OCI-LY1 (cell line): ENCODE results near the gene GSK3B.

ENCODE experiments used
- H2AFZ ChIP-seq: fragments of 200-600 bp; sonication (generic), shearing (Covaris generic); 2 replicates; pipeline ENCODE4 v1.6.0; 2014; ENCODE audit warnings: antibody characterized with exemption, mild to moderate bottlenecking, low read length
- H3F3A ChIP-seq: fragments of 200-600 bp; sonication (generic), shearing (Covaris generic); 2 replicates; pipeline ENCODE4 v1.6.0; 2014; ENCODE audit warnings: mild to moderate bottlenecking, antibody characterized with exemption, low read length, moderate library complexity; ENCODE audit not compliant: insufficient read depth
- H3K27ac ChIP-seq: fragments of 200-600 bp; sonication (generic); 2 replicates; pipeline ENCODE4 v1.5.1; 2014; ENCODE audit warnings: low read length, mixed run types, mild to moderate bottlenecking, low read depth; ENCODE audit not compliant: poor library complexity, severe bottlenecking
- H3K27me3 ChIP-seq: fragments of 200-600 bp; sonication (generic); 2 replicates; pipeline ENCODE4 v1.6.0; 2014; ENCODE audit warnings: antibody characterized with exemption, mild to moderate bottlenecking, low read length, moderate library complexity; ENCODE audit not compliant: insufficient read depth
- H3K36me3 ChIP-seq: fragments of 200-600 bp; sonication (generic); 2 replicates; pipeline ENCODE4 v1.6.1; 2014; ENCODE audit warnings: mild to moderate bottlenecking, antibody characterized with exemption, low read length, moderate library complexity, mixed read lengths; ENCODE audit not compliant: insufficient read depth
- H3K4me1 ChIP-seq: fragments of 200-600 bp; sonication (generic); 2 replicates; pipeline ENCODE4 v1.5.1; 2014; ENCODE audit warnings: mild to moderate bottlenecking, low read length, moderate library complexity; ENCODE audit not compliant: insufficient read depth, severe bottlenecking
- H3K4me2 ChIP-seq: fragments of 200-600 bp; sonication (generic), shearing (Covaris generic); 2 replicates; pipeline ENCODE4 v1.6.1; 2014; ENCODE audit warnings: low read length
- H3K4me3 ChIP-seq: fragments of 200-600 bp; sonication (generic); 2 replicates; pipeline ENCODE4 v1.5.1; 2014; ENCODE audit warnings: low read length, low read depth, mild to moderate bottlenecking, mixed read lengths; ENCODE audit not compliant: poor library complexity, severe bottlenecking
- H3K79me2 ChIP-seq: fragments of 200-600 bp; shearing (Covaris generic); 2 replicates; pipeline ENCODE4 v1.6.1; 2016; ENCODE audit warnings: mixed run types, low read length, mixed read lengths; ENCODE audit not compliant: insufficient read depth
- H3K9ac ChIP-seq: fragments of 200-600 bp; sonication (generic), shearing (Covaris generic); 2 replicates; pipeline ENCODE4 v1.6.1; 2014; ENCODE audit warnings: mild to moderate bottlenecking, low read length, mixed read lengths
- H3K9me2 ChIP-seq: fragments of 200-600 bp; sonication (generic), shearing (Covaris generic); 2 replicates; pipeline ENCODE4 v1.6.1; 2014; ENCODE audit warnings: low read depth, mild to moderate bottlenecking, low read length, mixed read lengths
- H3K9me3 ChIP-seq: fragments of 200-600 bp; shearing (Covaris generic); 2 replicates; pipeline ENCODE4 v1.6.1; 2014; ENCODE audit warnings: low read length, mixed read lengths
- H4K20me1 ChIP-seq: fragments of 200-600 bp; sonication (generic), shearing (Covaris generic); 2 replicates; pipeline ENCODE4 v1.6.0; 2016; ENCODE audit warnings: mild to moderate bottlenecking, low read length; ENCODE audit not compliant: insufficient read depth
- CTCF ChIP-seq: fragments of 200-600 bp; sonication (generic), shearing (Covaris generic); IDR thresholded peaks from 2 replicates; pipeline ENCODE4 v1.5.1; 2017; ENCODE audit warnings: mild to moderate bottlenecking, antibody characterized with exemption, low read length, moderate library complexity, mixed read lengths
- EZH2 ChIP-seq: fragments of 200-600 bp; sonication (generic), shearing (Covaris generic); IDR thresholded peaks from 2 replicates; pipeline ENCODE4 v1.8.0; 2017; ENCODE audit warnings: borderline replicate concordance, mixed run types, mild to moderate bottlenecking, antibody characterized with exemption, low read length, moderate library complexity, mixed read lengths

The GSK3B gene

GRCh38 chr3:119835556-119835955, 258.7 kb downstream of the GSK3B start:
- H3K9ac ChIP-seq: no peak overlapping the region
- H3K27me3 ChIP-seq: no peaks in the 10 kb centered on the region
- TF ChIP-seq CTCF (no peak), EZH2 (no peak)
- H3K27ac ChIP-seq: no peak overlapping the region
- H3K79me2 ChIP-seq: no peaks in the 10 kb centered on the region
- H3K4me1 ChIP-seq: no peaks in the 10 kb centered on the region
- H3K4me3 ChIP-seq: no peak overlapping the region
- H3K36me3 ChIP-seq: no peaks in the 10 kb centered on the region
- no peaks in the 10 kb centered on the region for H3K9me3 ChIP-seq
- no peaks in the 10 kb centered on the region for H3K9me2 ChIP-seq
- H3F3A ChIP-seq: no peaks in the 10 kb centered on the region
- no peak overlapping the region for H3K4me2 ChIP-seq
- no peak overlapping the region for H2AFZ ChIP-seq
- no peaks in the 10 kb centered on the region for H4K20me1 ChIP-seq

- no peaks in the 10 kb centered on the region for H3K36me3 ChIP-seq
- H3K27me3 ChIP-seq: no peaks in the 10 kb centered on the region
- no peaks in the 10 kb centered on the region for H3K79me2 ChIP-seq
- H3K4me3 ChIP-seq: no peak overlapping the region
- H3K9me3 ChIP-seq: no peaks in the 10 kb centered on the region
- H3K4me1 ChIP-seq: no peaks in the 10 kb centered on the region
- no peaks in the 10 kb centered on the region for H3F3A ChIP-seq
- no peak overlapping the region for H3K27ac ChIP-seq
- no peaks in the 10 kb centered on the region for H4K20me1 ChIP-seq
- no peak overlapping the region for H3K9ac ChIP-seq
- H2AFZ ChIP-seq: no peak overlapping the region
- H3K9me2 ChIP-seq: no peaks in the 10 kb centered on the region
- H3K4me2 ChIP-seq: no peak overlapping the region
- no peak for TF ChIP-seq EZH2
- TF ChIP-seq CTCF: no peak
Measured at GRCh38 chr3:119834754-119835370, 259.4 kb downstream of the GSK3B start.

- Histone ChIP-seq H3K9ac (no peak overlapping the region), H3K27ac (no peak overlapping the region), H3K9me2 (no peaks in the 10 kb centered on the region), H2AFZ (no peak overlapping the region), H3K36me3 (no peaks in the 10 kb centered on the region), H3K79me2 (no peaks in the 10 kb centered on the region), H3K27me3 (no peaks in the 10 kb centered on the region), H4K20me1 (no peaks in the 10 kb centered on the region), H3K9me3 (no peaks in the 10 kb centered on the region), H3F3A (no peaks in the 10 kb centered on the region), H3K4me3 (no peak overlapping the region), H3K4me1 (no peaks in the 10 kb centered on the region), H3K4me2 (no peak overlapping the region)
- no peak for TF ChIP-seq CTCF
- no peak for TF ChIP-seq EZH2
Measured at GRCh38 chr3:119831941-119832371, 262.3 kb downstream of the GSK3B start.
